ENCODE data around the gene CHIC1. TPM values are rescaled to one million over a fixed set of nuclear protein-coding genes. Genes with fewer than 3 reads are reported as not detected.

The CHIC1 gene
- total and polyA plus RNA-seq, 12 donors, result 2.4 to 15.3 (median 11.5) TPM

DNA sequence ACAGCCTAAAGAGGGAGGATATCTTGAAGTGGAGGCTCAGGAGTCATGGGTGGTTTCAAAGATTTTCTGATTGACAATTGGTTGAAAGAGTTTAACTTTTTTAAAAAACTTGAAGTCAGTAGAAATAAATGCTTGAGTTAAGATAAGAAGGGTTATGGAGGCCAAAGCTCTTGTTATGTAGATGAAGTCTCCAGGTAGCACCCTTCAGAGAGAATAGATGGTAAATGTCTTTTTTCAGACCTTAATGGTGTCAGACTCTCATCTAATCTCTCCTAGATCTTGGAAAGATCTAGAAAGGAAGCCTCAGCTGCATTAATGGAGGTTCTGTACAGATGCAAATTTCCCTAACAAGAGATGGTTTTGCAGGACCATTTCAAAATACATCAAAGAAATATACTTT is 6.8 kb upstream of the CHIC1 start:
- intact Hi-C loops (cut with DNase I), result no loop called here
- TF ChIP-seq, protein P1, sequence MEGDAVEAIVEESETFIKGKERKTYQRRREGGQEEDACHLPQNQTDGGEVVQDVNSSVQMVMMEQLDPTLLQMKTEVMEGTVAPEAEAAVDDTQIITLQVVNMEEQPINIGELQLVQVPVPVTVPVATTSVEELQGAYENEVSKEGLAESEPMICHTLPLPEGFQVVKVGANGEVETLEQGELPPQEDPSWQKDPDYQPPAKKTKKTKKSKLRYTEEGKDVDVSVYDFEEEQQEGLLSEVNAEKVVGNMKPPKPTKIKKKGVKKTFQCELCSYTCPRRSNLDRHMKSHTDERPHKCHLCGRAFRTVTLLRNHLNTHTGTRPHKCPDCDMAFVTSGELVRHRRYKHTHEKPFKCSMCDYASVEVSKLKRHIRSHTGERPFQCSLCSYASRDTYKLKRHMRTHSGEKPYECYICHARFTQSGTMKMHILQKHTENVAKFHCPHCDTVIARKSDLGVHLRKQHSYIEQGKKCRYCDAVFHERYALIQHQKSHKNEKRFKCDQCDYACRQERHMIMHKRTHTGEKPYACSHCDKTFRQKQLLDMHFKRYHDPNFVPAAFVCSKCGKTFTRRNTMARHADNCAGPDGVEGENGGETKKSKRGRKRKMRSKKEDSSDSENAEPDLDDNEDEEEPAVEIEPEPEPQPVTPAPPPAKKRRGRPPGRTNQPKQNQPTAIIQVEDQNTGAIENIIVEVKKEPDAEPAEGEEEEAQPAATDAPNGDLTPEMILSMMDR (IDR thresholded peaks at IDR 0.05), result no peak
- DNase-seq, result no peak
- H3K4me3 ChIP-seq, result no peak overlapping the region
- H3K9me3 ChIP-seq, result peaks cover 0 to 6% (median 0%) of the 10 kb centered on the region in 11 donors
- H3K4me1 ChIP-seq, result no peaks in the 10 kb centered on the region
- no peaks in the 10 kb centered on the region for H3K36me3 ChIP-seq
- peaks cover 0 to 5% (median 0%) of the 10 kb centered on the region in 7 donors for H3K27me3 ChIP-seq
- no peak for ATAC-seq
- no peak overlapping the region for H3K27ac ChIP-seq

DNA sequence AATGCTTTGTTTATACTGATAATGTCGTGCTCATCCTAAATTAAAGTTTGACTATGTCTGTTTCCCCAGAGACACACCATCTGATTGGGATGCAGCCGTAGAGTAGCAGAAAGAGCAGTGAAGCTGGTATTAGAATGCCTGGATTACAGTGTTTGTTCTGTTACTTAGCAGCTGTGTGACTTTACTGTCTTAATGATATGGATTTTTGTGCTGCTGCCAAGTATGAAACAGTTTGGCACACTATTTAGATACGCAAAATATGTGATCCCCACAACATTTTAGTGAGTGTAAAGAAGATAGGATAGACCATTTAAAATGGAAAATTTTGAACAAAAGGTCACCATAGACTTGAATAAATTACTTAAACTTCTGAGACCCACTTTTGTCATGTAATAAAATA is 1.2 kb upstream of the CHIC1 start:
- intact Hi-C loops (cut with DNase I), result loop anchor here in 1 of 10 donors (10.0 kb wide), 1 partner anchor 733 kb away; no protein-coding TSS in a partner anchor
- peaks cover 0 to 11% (median 0%) of the 10 kb centered on the region in 7 donors for H3K27me3 ChIP-seq
- WGBS, 2 donors, result 31 to 40% methylated on average over 3 of the region's 3 CpGs
- peaks cover 0 to 6% (median 0%) of the 10 kb centered on the region in 11 donors for H3K9me3 ChIP-seq
- H3K36me3 ChIP-seq, result no peaks in the 10 kb centered on the region
- peaks cover 0 to 10% (median 6%) of the 10 kb centered on the region in 9 donors for H3K4me1 ChIP-seq
- ATAC-seq (peak in 2 of 8 donors; percentile 41 to 47), DNase-seq (no peak)
- TF ChIP-seq, protein P1 (IDR thresholded peaks at IDR 0.05), result no peak
- H3K4me3 ChIP-seq, result peak overlapping the region in 3 of 10 donors; percentile 65 to 69 (median 65)
- no peak overlapping the region for H3K27ac ChIP-seq

DNA sequence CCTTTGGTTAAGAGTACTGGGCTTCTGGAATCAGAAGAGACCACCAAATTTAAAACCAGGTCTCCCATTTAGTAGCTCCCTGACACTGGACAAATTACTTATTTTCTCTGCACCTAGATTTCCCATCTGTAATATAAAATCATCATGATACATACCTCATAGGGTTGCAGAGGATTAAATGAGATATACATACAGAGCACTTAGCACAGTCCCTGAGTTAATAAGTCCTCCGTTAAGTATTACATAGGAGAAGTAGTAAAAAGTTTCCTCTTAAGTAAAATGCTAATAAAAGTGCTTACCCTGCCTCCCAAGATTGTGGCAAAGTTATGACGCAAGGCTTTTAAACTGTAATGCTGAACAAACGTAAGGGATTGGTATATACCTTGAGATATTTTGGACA is 539 bp upstream of the CHIC1 start:
- WGBS, 2 donors, result 0% methylated on average over 3 of the region's 3 CpGs

DNA sequence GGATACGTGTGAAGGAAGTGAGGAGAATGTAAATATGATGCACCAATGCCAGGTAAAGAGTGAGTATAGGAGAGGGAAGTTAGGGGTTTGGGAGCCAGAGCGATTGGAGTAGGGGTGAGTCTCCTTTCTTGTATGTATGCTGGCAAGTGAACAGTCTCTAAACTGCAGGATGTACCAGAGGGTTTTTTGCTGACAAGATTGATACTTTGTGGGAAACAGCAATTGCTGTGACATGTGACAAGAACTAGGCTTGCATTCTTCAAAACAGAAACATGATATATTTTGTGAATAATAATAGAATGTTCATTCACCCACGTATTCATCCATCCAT is 706 bp downstream of the CHIC1 start:
- ATAC-seq (peak in 4 of 8 donors; percentile 38 to 64 (median 54)), DNase-seq (no peak)
- Histone ChIP-seq H3K4me1 (peaks cover 0 to 10% (median 6%) of the 10 kb centered on the region in 9 donors), H3K4me3 (peak overlapping the region; percentile 34 to 73 (median 63)), H3K9me3 (peaks cover 0 to 6% (median 0%) of the 10 kb centered on the region in 11 donors), H3K27me3 (peaks cover 0 to 11% (median 0%) of the 10 kb centered on the region in 7 donors), H3K27ac (peak overlapping the region; percentile 35 to 85 (median 76)), H3K36me3 (no peaks in the 10 kb centered on the region)
- TF ChIP-seq, protein P1 (IDR thresholded peaks at IDR 0.05), result no peak
- 0 to 2% methylated on average over 3 of the region's 3 CpGs for WGBS, 2 donors
- intact Hi-C loops (cut with DNase I), result loop anchor here in 1 of 10 donors (10.0 kb wide), 1 partner anchor 731 kb away; no protein-coding TSS in a partner anchor

More for the DNA sequence above, 539 bp upstream of the CHIC1 start:
- H3K27ac ChIP-seq, result peak overlapping the region; percentile 35 to 85 (median 76)
- DNase-seq (no peak), ATAC-seq (peak in 3 of 8 donors; percentile 47 to 63 (median 58))
- intact Hi-C loops (cut with DNase I), result loop anchor here in 1 of 10 donors (10.0 kb wide), 1 partner anchor 732 kb away; no protein-coding TSS in a partner anchor
- H3K9me3 ChIP-seq, result peaks cover 0 to 6% (median 0%) of the 10 kb centered on the region in 11 donors
- peaks cover 0 to 10% (median 6%) of the 10 kb centered on the region in 9 donors for H3K4me1 ChIP-seq
- peak overlapping the region; percentile 34 to 73 (median 63) for H3K4me3 ChIP-seq
- TF ChIP-seq, protein P1 (IDR thresholded peaks at IDR 0.05), result no peak
- H3K27me3 ChIP-seq, result peaks cover 0 to 14% (median 0%) of the 10 kb centered on the region in 7 donors
- H3K36me3 ChIP-seq, result no peaks in the 10 kb centered on the region
